ENCODE measurements around the gene RUNX3. TPM values are rescaled to one million over a fixed set of nuclear protein-coding genes. Genes with fewer than 3 reads are reported as not detected.

The RUNX3 gene
- total and polyA plus RNA-seq, 2 donors (not counting 1 experiment from before 2014, with no cell fraction given): 86.0 to 127 TPM

- Histone ChIP-seq H3K27ac (ENCODE audit: low read length in 2 of 2) (no peak overlapping the region), H3K36me3 (replicated peaks in 1 of 2; ENCODE audit: control extremely low read depth in 1 of 2, control insufficient read depth in 1 of 2, extremely low read depth in 1 of 2, insufficient read depth in 2 of 2, low read length in 1 of 2) (no peaks in the 10 kb centered on the region), H3K9me3 (ENCODE audit: control extremely low read depth in 1 of 3, control insufficient read depth in 2 of 3, insufficient read depth in 1 of 3, low read length in 2 of 3) (peaks cover 0 to 3% (median 0%) of the 10 kb centered on the region in 3 donors), H2AFZ (ENCODE audit: insufficient read depth, low read depth, low read length, poor library complexity, severe bottlenecking) (no peak overlapping the region), H3K4me3 (ENCODE audit: control extremely low read depth in 1 of 5, extremely low read depth in 1 of 5, insufficient read depth in 1 of 5, low read depth in 2 of 5, low read length in 4 of 5) (no peak overlapping the region), H3K4me1 (ENCODE audit: control insufficient read depth in 2 of 2, insufficient read depth in 2 of 2, low read length in 2 of 2) (peaks cover 39 to 55% of the 10 kb centered on the region in 2 donors), H3K79me2 (ENCODE audit: control insufficient read depth, insufficient read depth, low read length) (peaks cover 29% of the 10 kb centered on the region), H3K27me3 (replicated peaks in 1 of 4; ENCODE audit: control extremely low read depth in 1 of 4, control insufficient read depth in 3 of 4, insufficient read depth in 4 of 4, low read length in 3 of 4) (no peaks in the 10 kb centered on the region), H3K9ac (ENCODE audit: low read length) (no peak overlapping the region), H3K4me2 (replicated peaks; ENCODE audit: low read depth, low read length, poor library complexity, severe bottlenecking) (peak overlapping the region; percentile 35), H4K20me1 (ENCODE audit: control insufficient read depth, insufficient read depth, low read length, poor library complexity, severe bottlenecking) (peaks cover 7% of the 10 kb centered on the region)
- Mint-ChIP-seq H3K9me3 (ENCODE audit: insufficient read depth) (no peaks in the 10 kb centered on the region), H3K27ac (peak overlapping the region; percentile 70), H3K4me1 (peaks cover 48% of the 10 kb centered on the region), H3K4me3 (peak overlapping the region; percentile 66), H3K27me3 (no peaks in the 10 kb centered on the region)
- intact Hi-C loops (cut with micrococcal nuclease): loop anchor here (2.0 kb wide), 1 partner anchor 22 kb away; no protein-coding TSS in a partner anchor
- ATAC-seq (ENCODE audit: low read depth) (no peak), DNase-seq (no peak)
- TF ChIP-seq CTCF (IDR thresholded peaks at IDR 0.05) (no peak), EZH2 (IDR thresholded peaks at IDR 0.05; ENCODE audit: borderline replicate concordance, insufficient read depth, low read depth, low read length, poor library complexity, severe bottlenecking) (no peak)
- CTCF ChIA-PET: interaction anchor here (0.7 to 14.6 kb wide), 12 partner anchors 10 to 166 kb away, joined by 4 to 320 read pairs (median 8); no protein-coding TSS in a partner anchor
- 42% methylated on average over 3 of the region's 11 CpGs for WGBS (ENCODE audit: insufficient coverage)
- POLR2A ChIA-PET: interaction anchor here (0.6 to 3.1 kb wide), 5 partner anchors 25 to 101 kb away, joined by 3 to 15 read pairs (median 3); no protein-coding TSS in a partner anchor
Measured at GRCh38 chr1:24935196-24935526, 5.1 kb upstream of the RUNX3 start.
